PFSK-1 (cell line): Measurements from ENCODE around the gene FBXO48.

Experiments used
- FOXP2 ChIP-seq: optimal IDR thresholded peaks from 2 replicates; pipeline ENCODE3; 2011; ENCODE audit warnings: borderline replicate concordance, control low read depth, inconsistent platforms; ENCODE audit not compliant: insufficient read depth; ENCODE audit errors: extremely low read length, extremely low read depth
- POLR2AphosphoS5 ChIP-seq: IDR thresholded peaks from 2 replicates; pipeline ENCODE4 v1.6.1; 2012; ENCODE audit warnings: low read depth, mild to moderate bottlenecking, control low read depth, low read length, moderate library complexity
- SIN3A ChIP-seq: IDR thresholded peaks from 2 replicates; pipeline ENCODE4 v1.6.1; 2012; ENCODE audit warnings: mild to moderate bottlenecking, low read length, moderate library complexity, borderline replicate concordance; ENCODE audit not compliant: insufficient read depth
- TAF1 ChIP-seq: IDR thresholded peaks from 2 replicates; pipeline ENCODE4 v1.6.1; 2012; ENCODE audit warnings: low read length, control low read depth, borderline replicate concordance; ENCODE audit not compliant: insufficient read depth
- TF ChIP-seq, protein P1 (sequence below), 2 experiments: IDR thresholded peaks; 2 replicates each; pipeline versions ENCODE4 v1.6.1 to v1.8.0; 2011 to 2012; ENCODE audit warnings: low read depth in 2 of 2, low read length in 2 of 2, control low read depth in 1 of 2, inconsistent platforms in 1 of 2, mild to moderate bottlenecking in 1 of 2, moderate library complexity in 1 of 2; ENCODE audit not compliant: insufficient read depth in 1 of 2

Gene FBXO48

GRCh38 chr2:68456198-68456597 is 10.9 kb downstream of the FBXO48 start:
- TF ChIP-seq, protein P1, sequence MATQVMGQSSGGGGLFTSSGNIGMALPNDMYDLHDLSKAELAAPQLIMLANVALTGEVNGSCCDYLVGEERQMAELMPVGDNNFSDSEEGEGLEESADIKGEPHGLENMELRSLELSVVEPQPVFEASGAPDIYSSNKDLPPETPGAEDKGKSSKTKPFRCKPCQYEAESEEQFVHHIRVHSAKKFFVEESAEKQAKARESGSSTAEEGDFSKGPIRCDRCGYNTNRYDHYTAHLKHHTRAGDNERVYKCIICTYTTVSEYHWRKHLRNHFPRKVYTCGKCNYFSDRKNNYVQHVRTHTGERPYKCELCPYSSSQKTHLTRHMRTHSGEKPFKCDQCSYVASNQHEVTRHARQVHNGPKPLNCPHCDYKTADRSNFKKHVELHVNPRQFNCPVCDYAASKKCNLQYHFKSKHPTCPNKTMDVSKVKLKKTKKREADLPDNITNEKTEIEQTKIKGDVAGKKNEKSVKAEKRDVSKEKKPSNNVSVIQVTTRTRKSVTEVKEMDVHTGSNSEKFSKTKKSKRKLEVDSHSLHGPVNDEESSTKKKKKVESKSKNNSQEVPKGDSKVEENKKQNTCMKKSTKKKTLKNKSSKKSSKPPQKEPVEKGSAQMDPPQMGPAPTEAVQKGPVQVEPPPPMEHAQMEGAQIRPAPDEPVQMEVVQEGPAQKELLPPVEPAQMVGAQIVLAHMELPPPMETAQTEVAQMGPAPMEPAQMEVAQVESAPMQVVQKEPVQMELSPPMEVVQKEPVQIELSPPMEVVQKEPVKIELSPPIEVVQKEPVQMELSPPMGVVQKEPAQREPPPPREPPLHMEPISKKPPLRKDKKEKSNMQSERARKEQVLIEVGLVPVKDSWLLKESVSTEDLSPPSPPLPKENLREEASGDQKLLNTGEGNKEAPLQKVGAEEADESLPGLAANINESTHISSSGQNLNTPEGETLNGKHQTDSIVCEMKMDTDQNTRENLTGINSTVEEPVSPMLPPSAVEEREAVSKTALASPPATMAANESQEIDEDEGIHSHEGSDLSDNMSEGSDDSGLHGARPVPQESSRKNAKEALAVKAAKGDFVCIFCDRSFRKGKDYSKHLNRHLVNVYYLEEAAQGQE (IDR thresholded peaks at IDR 0.05; ENCODE audit: insufficient read depth in 1 of 2, low read depth in 2 of 2, low read length in 2 of 2), result no peak
- TF ChIP-seq TAF1, result no peak
- TF ChIP-seq FOXP2, result no peak
- TF ChIP-seq POLR2AphosphoS5, result no peak
- TF ChIP-seq SIN3A, result no peak

DNA sequence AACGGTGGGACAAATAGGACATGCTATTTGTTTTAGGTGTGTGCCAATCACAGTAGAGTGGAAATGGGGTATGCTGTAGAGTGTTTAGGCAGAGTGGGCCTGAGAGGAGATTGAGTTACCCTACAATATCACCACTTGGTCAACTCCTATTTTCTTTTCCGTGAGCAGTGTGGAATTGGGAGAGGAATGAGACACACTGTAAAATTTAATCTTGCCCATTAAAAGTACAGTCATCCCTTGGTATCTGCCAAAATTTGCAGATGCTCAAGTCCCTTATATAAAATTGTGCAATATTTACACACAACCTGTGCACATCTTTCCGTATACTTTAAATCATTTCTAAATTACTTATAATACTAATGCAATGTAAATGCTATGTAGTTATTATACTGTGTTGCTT is 12.4 kb downstream of the FBXO48 start:
- no peak for TF ChIP-seq SIN3A
- TF ChIP-seq TAF1, result no peak
- TF ChIP-seq FOXP2, result no peak
- TF ChIP-seq, protein P1 (IDR thresholded peaks at IDR 0.05; ENCODE audit: insufficient read depth in 1 of 2, low read depth in 2 of 2, low read length in 2 of 2), result no peak
- no peak for TF ChIP-seq POLR2AphosphoS5

DNA sequence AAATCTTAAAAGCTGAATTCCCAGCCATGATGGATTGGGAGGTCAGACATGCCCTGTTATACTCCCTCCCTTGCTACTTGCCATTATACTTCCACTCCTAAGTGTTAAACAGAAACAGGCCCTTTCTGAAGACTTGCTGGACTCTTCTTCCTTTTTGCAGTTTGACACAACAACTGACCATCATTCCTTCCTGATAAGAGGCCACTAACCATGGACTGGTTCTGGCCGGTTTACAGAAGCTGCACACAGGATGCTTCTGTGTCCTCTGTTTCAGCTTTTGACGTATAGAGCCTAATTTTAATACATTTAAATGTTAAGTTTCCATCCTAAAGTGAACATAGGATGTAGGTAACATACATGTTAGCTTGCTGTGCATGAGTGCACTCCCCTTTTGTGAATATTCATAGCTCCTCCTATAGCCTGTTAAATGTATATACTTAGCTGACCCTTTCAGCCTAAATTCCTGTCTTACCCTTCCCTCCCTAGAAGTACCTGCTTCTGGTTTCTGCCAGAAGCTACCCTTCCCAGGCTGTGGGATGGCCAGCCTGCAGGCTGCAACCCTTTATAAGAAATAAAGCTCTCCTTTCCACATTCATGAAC is 13.2 kb downstream of the FBXO48 start:
- no peak for TF ChIP-seq SIN3A
- no peak for TF ChIP-seq POLR2AphosphoS5
- no peak for TF ChIP-seq TAF1
- TF ChIP-seq FOXP2, result no peak
- TF ChIP-seq, protein P1 (IDR thresholded peaks at IDR 0.05; ENCODE audit: insufficient read depth in 1 of 2, low read depth in 2 of 2, low read length in 2 of 2), result no peak

DNA sequence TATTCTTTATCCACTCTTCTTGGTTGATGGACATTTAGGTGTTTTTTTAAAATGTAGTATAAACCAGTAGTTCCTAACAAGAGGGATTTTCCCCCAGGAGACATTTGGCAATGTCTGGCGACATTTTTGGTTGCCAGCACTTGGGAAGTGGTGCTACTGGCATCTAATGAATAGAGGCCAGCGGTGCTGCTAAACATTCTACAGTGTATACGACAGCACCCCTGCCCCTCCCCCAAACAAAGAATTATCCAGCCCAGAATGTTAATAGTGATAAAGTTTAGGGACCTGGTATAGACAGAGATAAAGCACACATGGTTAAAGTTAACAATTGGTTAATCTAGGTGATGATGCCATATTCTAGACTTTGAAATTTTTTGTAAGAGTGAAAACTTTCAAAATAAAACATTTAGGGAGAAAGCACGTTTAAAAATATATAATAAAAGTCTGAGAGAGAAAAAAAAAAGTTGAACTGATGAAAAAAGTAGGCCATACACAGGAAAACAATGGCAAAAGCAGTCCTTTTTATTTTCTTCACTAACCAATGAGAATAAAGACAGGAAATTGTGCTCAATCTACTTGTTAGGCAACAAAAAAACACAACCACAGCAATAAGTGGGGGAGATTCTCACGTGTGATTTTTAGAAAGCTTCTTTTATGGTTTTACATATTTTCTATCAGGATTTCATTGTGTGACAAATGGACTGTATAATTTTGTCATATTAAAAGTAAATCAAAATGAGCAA is 14.8 kb downstream of the FBXO48 start:
- TF ChIP-seq SIN3A, result no peak
- TF ChIP-seq FOXP2, result no peak
- TF ChIP-seq TAF1, result no peak
- TF ChIP-seq POLR2AphosphoS5, result no peak
- TF ChIP-seq, protein P1 (IDR thresholded peaks at IDR 0.05; ENCODE audit: insufficient read depth in 1 of 2, low read depth in 2 of 2, low read length in 2 of 2), result no peak
